Femur (tissue), 1 donor: ENCODE results near the gene PARP12.

Experiments
- DNase-seq: peaks from one replicate; pipeline ENCODE4 v3.0.0-alpha.2; 2017

PARP12 gene

GRCh38 chr7:140033779-140034363 lies 28.9 kb downstream of the PARP12 start:
- DNase-seq = no peak

- no peak for DNase-seq
Measured at GRCh38 chr7:140033036-140033435, 29.7 kb downstream of the PARP12 start.

DNA sequence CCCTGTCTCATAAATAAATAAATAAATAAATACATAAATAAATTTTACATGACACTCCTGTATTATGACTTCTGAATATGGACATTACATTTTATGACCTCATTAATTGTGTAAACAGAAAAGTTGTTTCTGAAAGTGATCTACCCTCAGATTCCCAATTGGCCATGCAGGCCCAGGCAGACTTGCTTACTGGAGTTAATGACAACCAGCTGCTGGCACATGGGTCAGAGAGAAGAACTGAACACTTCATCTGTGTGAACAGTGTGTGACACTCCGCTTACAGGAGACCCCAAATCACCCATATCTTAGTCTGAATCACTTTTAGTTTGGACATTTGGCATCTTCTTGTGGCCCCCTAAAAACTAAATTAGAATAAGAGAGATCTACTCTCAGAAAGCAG lies 31.4 kb downstream of the PARP12 start:
- no peak for DNase-seq

DNA sequence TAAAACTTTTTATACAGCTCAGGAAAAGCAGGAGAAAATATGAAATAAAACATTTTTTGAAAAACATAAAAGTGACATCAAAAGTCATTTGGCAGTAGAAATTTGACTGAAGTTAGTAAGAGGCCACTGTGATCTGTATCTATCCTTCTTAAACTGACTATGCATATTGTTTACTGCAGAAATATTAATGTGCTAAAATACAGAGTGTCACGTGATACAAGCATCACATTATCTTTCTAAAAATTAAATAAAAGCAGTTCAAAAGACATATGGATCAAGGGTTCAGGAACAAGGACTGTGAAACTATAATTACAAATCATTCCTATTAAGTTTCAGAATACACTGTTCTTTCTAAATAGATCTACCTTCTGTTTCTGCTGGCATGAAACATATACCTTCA lies 33.7 kb downstream of the PARP12 start:
- no peak for DNase-seq

- no peak for DNase-seq
Measured at GRCh38 chr7:140028311-140028710, 34.4 kb downstream of the PARP12 start.

DNA sequence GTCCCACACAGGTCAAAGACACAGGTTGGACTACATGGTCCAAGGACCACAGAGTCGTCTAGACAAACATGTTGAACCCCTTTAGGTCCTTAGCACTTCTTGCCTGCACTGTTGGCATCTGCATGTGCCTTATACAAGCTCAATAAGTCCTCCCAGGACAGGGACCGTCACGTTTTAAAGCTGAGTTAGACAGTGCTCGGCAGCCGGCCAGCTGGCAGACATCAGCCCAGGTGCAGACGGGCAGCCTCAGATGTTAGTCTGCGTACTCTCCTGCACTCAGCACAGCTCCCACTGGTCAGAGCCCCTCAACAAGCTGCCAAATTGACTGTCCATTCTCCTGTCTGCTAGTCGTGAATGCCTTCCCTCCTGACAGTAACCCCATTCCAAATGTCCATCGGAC lies 34.9 kb downstream of the PARP12 start:
- DNase-seq = no peak

DNA sequence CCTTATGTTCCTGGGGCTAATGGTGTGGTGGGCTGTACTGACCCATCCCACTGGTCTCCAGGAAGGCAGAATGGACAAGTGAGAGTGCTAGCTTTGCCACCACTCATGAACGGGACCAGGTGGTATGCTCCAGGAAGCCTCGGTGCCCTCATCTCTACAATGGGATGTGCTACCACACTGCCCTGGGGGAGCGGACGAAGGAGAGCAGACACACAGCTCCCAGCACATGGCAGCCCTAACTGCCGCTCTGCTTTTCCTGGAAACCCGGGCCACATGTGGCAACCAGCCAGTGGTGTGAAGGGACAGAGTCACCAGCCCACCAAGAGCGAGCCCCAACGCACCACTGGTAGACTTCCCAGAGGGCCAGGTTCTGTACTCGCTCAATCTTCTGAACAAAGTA lies 35.8 kb downstream of the PARP12 start:
- no peak for DNase-seq

DNA sequence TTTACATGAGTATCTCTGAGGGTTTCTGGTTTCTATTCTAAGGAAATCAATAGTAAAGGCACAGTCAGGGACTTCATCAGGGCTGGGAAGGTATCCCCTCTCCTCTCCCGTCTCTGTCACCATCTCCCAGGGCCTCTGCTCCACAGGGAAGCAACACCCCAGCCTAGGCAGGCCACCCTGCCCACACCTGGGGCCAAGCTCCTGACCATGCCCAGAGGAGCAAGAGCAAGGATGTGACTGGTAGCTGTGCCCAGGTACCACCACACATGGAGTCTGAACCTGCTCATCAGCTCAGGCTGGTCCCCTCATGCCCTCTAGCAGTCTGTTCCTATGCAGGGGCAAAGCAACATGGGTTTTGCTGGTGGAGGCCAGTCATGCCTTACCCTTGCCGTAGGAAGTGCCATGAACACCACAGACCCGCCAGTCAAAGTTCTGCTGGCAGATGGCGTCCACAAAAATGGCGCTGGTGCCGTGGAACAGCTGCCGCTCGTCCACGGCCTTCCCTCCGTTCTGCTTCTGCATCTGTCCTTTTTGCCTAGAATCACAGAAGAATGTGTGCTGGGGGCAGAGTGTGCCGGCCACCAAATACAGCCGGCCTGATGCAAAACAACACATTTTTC lies 36.8 kb downstream of the PARP12 start:
- DNase-seq = no peak

DNA sequence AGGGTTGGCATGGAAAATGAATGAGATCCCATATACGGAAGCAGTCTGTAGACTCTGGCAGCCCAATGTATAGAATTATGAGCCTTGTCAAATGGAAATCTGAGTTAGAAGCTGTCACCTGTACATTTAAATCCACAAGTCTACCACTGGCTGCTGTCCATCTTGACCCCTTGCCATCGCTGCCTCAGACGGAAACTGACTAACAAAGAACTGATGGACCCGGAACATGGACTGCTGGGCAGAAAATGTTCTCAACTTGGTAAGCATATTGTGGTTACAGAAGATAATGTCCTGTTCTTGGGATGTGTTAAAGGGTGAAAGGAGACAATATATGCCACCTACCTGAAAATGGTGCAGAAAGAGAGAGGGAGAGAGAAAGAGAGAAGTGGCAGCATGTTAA lies 37.5 kb downstream of the PARP12 start:
- DNase-seq = no peak

DNA sequence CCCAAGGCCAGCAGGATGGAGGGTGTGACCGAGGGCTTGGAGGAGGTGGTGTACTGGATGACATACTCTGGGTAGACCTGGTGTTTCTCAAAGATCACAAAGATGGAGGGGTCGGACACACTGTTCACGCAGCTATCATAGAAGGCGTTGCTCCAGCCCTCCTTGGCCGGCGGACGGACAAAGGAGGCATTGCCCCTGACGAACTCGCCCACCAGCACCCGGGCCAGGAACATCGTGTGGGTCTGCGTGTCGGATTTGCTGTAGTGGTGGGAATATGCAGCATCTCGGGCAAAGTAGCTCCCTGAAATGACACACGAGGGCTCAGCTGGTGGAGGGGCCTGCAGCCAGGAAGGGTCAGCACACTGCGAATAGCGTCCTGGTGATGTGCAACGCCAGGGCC lies 38.2 kb downstream of the PARP12 start:
- DNase-seq = no peak

DNA sequence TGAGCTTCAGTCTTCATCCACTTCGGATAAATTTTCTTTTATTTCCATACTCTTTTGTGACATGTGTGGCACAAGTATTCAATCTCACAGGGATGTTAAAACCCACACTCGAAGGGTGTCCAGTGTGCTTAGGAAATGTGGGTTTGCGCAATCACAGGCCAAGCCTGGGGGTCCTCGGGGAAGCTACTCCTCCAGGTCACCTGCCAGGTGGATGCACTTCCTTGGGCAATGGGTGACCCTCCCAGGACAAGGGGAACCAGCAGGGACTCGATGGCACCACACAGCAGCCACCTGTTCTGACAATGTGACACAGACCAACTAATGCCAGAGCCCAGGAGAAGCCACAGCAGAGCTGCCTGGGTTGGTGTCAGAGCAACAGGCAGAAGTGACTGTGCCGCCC lies 39.0 kb downstream of the PARP12 start:
- DNase-seq = no peak

DNA sequence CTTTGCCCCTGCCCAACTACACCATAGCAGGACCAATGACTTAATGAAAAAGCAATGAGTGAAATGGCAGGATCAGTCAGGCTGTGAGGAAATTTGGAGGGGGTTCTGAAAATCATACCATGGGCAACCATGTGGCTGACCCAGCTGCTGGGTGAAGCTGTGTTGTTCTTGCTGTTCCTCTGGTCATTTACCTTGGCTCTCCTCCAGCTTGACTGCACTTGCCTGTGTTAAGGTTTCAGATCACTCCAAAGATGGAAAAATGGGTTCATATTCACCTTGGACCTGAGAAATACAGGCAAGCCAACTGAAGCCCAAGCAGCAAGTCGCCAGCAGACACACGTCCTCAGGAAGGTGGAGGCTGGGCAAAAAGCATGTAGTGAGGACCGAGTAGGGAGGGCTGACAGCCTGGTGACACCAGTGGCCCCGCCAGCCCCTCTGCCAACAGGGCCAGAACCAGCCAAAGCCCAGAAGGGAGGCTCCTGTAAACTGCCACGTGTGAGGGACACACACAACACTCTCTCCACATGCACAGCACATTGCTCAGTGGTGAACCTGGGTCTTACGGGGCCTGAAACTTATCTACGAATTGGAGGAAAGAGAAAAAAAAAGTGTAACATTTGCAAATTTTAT lies 40.1 kb downstream of the PARP12 start:
- DNase-seq = no peak

- no peak for DNase-seq
Measured at GRCh38 chr7:140021603-140022002, 41.1 kb downstream of the PARP12 start.

- DNase-seq = no peak
Measured at GRCh38 chr7:140019606-140020005, 43.1 kb downstream of the PARP12 start.

DNA sequence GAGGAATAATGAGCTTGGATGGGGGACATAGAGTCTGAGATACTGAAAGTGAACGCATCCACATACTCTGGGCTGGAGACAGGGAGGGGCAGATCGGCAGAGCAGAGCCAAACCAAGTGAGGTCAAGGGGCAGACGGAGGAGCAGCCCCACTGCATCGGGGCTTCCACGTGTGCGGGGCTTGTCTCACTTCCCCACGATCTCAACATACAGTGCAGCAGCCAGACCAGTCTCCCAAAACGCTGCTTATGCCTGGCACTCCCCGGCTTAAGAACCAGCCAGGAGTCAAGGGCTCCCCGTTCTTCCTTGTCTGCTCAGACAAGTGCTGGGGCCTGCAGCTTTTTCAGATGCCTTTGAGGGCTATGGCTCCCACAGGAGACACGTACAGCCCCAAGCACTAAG lies 43.6 kb downstream of the PARP12 start:
- DNase-seq = no peak

DNA sequence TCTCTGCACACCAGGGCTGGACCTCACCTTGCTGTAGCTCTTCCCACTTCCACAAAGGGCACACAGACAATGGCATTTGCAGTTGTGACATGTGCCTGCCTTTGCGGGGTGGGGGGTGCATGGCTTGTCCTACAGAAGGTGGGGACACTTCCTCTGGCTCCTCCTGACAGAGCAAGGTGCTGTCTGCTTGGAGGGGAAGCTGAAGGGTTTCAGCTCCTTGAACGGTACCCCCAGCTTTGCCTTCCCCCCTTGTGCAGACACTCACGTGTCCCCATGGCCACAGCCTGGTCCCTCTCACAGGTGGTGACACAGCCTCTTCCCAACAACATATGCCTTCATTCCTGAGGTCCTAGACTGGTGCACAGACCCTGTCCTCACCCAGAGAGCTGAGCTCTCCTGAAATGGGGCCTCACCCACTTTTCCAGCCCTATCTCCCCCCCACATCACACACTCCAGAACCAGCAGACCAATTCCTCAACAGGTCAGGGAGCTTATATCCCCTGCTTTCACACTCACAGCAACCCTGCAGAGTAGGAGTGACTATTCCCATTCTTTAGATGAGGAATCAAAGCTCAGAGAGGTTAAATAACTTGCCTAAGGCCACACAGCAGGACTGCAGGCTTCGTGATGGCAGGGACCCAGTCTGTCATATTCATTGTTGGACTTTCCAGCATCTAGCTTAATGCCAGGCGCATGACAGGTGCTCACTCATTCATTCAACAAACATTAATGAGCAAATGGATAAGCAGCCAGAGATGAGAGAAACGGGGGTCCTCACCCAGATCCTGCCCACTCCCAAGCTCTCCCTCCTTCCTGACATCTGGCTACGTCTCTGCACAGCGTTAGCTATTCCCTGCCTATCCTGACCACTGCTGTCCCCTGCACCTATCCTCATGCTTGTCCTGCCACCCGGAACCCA lies 44.4 kb downstream of the PARP12 start:
- DNase-seq = no peak

DNA sequence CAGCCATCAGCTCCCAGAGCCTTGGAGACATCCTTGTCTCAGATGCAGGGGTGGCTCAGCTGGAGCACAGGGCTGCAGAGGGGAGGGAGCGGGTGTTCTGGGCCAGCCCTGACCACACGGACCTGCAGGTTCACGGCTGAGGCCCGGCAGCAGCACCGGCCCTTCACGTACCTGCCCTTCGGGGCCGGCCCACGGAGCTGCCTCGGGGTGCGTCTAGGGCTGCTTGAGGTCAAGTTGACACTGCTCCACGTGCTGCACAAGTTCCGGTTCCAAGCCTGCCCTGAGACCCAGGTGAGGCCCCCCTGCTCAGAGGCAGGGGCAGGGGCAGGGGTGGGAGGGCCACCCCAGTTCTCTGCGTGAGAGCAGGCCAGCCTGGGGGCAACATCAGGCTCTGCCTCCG lies 45.2 kb downstream of the PARP12 start:
- no peak for DNase-seq

DNA sequence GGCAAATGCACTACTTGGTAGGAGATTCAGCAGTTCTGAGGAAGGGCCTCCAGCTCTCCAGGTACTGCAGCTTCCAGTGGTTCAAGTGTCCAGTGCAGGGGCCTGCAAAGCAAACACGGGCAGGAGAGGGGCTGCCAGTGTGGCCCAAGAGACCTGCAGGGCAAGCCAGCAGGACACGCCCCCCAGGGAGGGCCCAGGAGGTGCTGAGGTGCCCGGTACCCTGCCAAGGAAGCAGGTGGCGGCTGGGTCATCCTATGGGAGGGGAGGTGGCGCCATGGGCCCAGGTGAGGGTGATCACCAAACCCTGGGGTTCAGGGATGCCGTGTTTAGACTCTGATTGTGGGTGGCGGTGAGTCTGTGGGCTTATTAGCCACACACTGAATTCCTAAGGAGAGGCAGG lies 45.7 kb downstream of the PARP12 start:
- no peak for DNase-seq

- no peak for DNase-seq
Measured at GRCh38 chr7:140016540-140016939, 46.2 kb downstream of the PARP12 start.

GRCh38 chr7:140015471-140015970 lies 47.2 kb downstream of the PARP12 start:
- DNase-seq = no peak

DNA sequence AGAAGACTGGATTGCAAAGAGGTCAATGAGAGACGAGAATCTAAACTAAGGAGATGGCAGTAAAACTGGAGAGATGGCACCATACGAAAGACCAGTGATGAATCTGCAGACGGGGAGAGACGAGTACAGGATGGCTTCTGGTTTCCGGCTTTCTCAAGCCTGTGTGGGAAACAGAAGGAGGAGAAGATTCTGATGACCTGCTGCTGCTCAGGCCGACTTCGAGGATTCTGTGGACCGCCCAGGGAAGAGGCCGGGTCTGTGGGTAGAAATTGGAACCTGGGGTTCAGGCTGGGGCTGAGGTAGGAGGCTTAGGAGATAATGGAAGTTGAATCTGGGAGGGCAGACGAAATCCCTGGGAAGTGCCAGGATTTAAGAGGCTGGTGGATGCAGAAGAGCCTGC lies 48.6 kb downstream of the PARP12 start:
- no peak for DNase-seq

DNA sequence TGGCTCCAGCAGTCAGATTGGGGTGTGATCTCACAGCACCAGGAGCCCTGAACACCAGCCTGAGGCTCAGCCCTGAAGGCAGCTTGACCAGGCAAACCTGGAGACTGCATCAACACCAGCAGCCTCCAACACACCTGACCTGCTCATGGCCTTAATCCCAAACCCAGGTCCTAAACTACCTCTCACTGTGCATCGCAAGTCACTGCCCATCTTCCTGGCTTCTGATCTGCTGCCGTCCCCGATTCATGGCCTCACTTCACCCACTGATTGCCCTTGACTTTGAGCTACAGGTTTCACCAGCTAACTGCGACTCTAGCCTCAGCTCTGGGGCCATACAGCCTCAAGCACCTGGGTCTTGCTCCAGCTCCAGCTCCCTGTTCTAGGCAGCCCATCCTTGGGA lies 49.1 kb downstream of the PARP12 start:
- DNase-seq = no peak

- no peak for DNase-seq
Measured at GRCh38 chr7:140010194-140010895, 52.4 kb downstream of the PARP12 start.
